ENCODE data around the gene LYZL1.
"Not testable (repeated sequence)": the region's sequence is repeated elsewhere in the genome, so short reads cannot be mapped to it uniquely, and the experiment has no call there.

GRCh38 chr10:29308142-29308541 is 19.3 kb downstream of the LYZL1 start:
- not testable (repeated sequence) for TF ChIP-seq RXRA (IDR thresholded peaks at IDR 0.05; ENCODE audit: borderline replicate concordance, low read depth); POLR2AphosphoS5 (IDR thresholded peaks at IDR 0.05; ENCODE audit: low read depth, low read length); CTCF (IDR thresholded peaks at IDR 0.05); CHD2 (IDR thresholded peaks at IDR 0.05; ENCODE audit: low read length, partially characterized antibody); SIN3A (IDR thresholded peaks at IDR 0.05; ENCODE audit: borderline replicate concordance, low read depth, low read length); NFIC (IDR thresholded peaks at IDR 0.05; ENCODE audit: borderline replicate concordance); RFX5 (IDR thresholded peaks at IDR 0.05; ENCODE audit: low read length); REST (IDR thresholded peaks at IDR 0.05; ENCODE audit: low read depth, low read length); TAF1 (IDR thresholded peaks at IDR 0.05; ENCODE audit: borderline replicate concordance, low read depth, low read length); FOXM1 (IDR thresholded peaks at IDR 0.05; ENCODE audit: low read depth)

All from SK-N-SH (cell line).